ENCODE measurements around the gene ZNF407.

The ZNF407 gene

DNA sequence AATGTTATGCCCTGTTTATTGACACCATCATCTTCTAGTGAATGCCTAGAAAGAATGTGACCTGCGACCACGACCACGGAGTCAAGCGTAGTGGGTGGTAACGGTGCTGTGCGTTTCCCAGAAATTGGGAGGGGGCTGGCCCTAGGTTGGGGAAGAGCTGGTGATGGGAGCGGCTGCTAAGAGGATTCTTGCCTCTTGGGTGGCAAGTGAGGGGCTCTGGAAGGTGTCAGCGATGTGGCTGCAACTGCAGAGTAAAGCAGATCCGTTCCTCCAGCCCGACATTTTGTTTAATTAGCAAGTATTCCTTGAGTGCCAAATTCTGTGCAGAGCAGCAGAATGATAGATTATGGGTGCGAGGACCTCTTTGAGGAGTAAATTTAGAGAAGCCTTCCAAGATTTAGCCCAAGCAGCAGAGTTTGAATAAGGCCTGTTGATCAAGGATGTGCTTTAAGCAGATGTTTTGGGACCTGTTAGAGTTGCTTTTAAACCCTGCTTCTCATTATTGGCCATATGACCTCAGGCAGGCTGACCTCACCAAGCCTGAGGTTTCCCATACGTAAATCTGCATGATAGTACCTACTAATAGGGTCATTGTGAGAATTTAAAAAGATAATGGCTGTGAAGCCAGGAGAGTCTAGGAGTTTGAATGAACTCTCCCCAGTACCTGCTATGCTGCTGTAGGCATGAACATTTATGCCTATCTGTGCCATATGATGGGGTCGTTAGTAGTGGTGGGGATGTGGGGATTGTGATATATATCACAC lies 323.6 kb downstream of the ZNF407 start:
- TF ChIP-seq, protein P1, sequence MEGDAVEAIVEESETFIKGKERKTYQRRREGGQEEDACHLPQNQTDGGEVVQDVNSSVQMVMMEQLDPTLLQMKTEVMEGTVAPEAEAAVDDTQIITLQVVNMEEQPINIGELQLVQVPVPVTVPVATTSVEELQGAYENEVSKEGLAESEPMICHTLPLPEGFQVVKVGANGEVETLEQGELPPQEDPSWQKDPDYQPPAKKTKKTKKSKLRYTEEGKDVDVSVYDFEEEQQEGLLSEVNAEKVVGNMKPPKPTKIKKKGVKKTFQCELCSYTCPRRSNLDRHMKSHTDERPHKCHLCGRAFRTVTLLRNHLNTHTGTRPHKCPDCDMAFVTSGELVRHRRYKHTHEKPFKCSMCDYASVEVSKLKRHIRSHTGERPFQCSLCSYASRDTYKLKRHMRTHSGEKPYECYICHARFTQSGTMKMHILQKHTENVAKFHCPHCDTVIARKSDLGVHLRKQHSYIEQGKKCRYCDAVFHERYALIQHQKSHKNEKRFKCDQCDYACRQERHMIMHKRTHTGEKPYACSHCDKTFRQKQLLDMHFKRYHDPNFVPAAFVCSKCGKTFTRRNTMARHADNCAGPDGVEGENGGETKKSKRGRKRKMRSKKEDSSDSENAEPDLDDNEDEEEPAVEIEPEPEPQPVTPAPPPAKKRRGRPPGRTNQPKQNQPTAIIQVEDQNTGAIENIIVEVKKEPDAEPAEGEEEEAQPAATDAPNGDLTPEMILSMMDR (IDR thresholded peaks at IDR 0.05; ENCODE audit: low read depth, low read length) = no peak

DNA sequence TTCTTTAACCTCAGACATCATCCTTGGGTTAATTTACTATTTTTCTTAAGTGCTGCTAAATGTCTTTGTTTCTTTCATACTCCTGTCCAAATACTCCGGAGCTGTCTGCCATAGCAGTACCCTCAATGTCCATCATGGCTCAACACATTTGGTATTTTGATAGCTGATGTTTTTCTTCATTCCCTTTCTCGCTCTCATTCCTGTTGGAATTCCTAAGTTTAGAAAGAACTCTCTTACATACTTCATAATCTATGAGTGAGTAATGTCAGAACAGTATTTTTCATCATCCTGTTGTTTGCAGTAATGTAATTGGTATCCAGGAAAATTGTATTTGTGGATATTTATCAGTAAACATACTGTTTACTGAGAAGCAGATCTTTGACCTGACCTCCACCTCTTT lies 328.4 kb downstream of the ZNF407 start:
- H3K36me3 ChIP-seq = no peaks in the 10 kb centered on the region
- TF ChIP-seq, protein P1 (IDR thresholded peaks at IDR 0.05; ENCODE audit: low read depth, low read length) = no peak

More for the DNA sequence above, 323.6 kb downstream of the ZNF407 start:
- H3K36me3 ChIP-seq = no peaks in the 10 kb centered on the region
- no peak for DNase-seq
- no peaks in the 10 kb centered on the region for H3K9me3 ChIP-seq
- H3K27me3 ChIP-seq = no peaks in the 10 kb centered on the region
- H3K4me1 ChIP-seq = no peaks in the 10 kb centered on the region
- H3K4me3 ChIP-seq (ENCODE audit: low read depth, low read length) = no peak overlapping the region

DNA sequence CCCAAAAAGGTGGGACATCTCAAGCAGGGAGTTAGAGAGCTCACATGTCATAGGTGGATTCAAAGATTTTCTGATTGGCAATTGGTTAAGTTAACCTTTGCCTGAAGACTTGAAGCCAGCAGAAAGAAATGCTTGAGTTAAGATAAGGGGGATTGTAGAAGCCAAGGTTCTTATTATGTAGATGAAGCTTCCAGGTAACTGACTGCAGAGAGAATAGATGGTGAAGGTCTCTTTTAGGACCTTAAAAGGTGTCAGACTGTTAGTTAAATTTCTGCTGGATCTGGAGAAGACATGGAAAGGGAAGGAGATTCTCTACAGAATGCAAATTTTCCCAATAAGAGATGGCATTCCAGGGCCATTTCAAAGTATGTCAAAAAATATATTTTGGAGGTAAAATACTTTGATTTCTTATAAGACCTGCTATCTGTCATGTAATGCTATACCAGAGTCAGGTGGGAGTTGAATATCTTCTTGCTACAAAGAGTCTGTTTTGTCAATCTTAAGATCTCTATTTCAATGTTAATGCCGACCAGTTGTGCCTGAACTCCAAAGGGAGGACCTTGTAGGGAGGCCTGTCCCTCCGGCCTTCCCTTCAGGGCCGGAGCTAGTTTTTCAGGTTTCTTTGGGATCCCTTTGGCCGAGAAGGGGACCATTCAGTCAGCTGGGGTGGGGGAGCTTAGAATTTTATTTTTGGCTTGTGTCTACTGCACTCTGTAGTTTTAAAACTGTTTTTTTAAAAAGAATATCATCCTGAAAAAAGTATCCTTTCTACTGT lies 330.7 kb downstream of the ZNF407 start:
- Histone ChIP-seq H3K27me3 (no peaks in the 10 kb centered on the region), H3K4me3 (ENCODE audit: low read depth, low read length) (no peak overlapping the region), H3K36me3 (no peaks in the 10 kb centered on the region), H3K4me1 (no peaks in the 10 kb centered on the region), H3K9me3 (no peaks in the 10 kb centered on the region)
- TF ChIP-seq, protein P1 (IDR thresholded peaks at IDR 0.05; ENCODE audit: low read depth, low read length) = no peak
- DNase-seq = no peak

More for the DNA sequence above, 328.4 kb downstream of the ZNF407 start:
- H3K4me1 ChIP-seq = no peaks in the 10 kb centered on the region
- H3K27me3 ChIP-seq = no peaks in the 10 kb centered on the region
- no peaks in the 10 kb centered on the region for H3K9me3 ChIP-seq
- DNase-seq = no peak
- H3K4me3 ChIP-seq (ENCODE audit: low read depth, low read length) = no peak overlapping the region

DNA sequence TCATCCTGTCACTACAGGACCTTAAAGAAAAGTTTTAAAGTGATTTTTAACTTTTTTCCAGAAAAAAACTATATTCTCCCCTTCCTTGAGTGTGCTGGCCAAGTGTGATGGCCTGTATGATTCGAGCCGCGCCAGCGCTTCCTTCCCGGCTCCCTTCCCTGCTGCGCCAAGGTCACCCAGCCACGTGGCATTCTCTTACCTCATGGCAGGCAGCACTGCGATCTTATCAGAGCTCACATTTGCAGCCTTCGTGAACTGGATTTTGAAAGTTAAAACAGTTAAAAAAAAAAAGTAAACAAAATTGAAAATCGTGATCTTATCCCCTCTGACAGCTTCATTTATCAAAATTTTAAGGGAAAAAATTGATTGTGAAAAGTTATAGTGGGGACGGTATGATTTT lies 331.4 kb downstream of the ZNF407 start:
- Histone ChIP-seq H3K9me3 (no peaks in the 10 kb centered on the region), H3K4me1 (no peaks in the 10 kb centered on the region), H3K27me3 (no peaks in the 10 kb centered on the region), H3K4me3 (ENCODE audit: low read depth, low read length) (no peak overlapping the region), H3K36me3 (no peaks in the 10 kb centered on the region)
- peak; percentile 39 for DNase-seq
- TF ChIP-seq, protein P1 (IDR thresholded peaks at IDR 0.05; ENCODE audit: low read depth, low read length) = no peak

DNA sequence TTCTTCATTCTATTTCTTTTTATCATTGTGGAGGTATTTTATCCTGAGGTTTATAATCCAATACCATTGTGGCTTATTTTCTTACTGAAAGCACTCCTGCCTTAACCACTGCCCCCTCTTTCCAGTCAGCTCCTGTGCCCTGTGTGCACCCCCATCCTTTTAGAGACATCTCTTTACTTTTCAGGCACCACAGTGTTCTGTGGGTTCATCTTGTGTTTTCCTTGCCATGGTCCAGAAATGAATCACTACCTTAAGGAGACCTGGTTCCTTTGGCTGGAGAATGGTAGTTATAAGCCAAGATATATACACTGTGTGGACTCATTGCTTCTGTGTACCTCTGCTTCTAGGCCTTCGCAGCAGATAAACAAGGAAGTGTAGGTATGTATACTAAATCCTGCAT lies 332.9 kb downstream of the ZNF407 start:
- no peaks in the 10 kb centered on the region for H3K9me3 ChIP-seq
- no peaks in the 10 kb centered on the region for H3K27me3 ChIP-seq
- no peaks in the 10 kb centered on the region for H3K36me3 ChIP-seq
- DNase-seq = no peak
- no peak overlapping the region for H3K4me3 ChIP-seq (ENCODE audit: low read depth, low read length)
- H3K4me1 ChIP-seq = no peaks in the 10 kb centered on the region
- TF ChIP-seq, protein P1 (IDR thresholded peaks at IDR 0.05; ENCODE audit: low read depth, low read length) = no peak

DNA sequence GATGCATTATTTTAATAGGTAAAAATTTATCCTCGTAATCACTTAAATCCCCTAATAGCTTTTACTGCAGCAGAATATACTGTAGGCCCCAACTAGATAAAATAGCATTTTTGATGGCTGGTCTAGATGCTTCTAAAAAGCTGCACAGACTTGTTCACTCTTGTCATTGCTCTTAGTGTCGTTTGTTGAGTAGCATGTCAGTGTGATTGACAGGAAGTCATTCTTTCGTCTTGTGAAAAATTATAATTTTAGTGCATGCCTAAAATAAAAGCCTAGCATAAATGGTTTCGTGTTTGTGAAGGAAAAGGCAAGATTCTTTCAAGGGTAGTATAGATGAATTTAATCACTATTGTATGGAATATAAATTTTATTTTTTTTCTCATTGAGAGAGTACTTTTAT lies 336.3 kb downstream of the ZNF407 start:
- Histone ChIP-seq H3K9me3 (no peaks in the 10 kb centered on the region), H3K36me3 (no peaks in the 10 kb centered on the region), H3K4me3 (ENCODE audit: low read depth, low read length) (no peak overlapping the region), H3K27me3 (no peaks in the 10 kb centered on the region), H3K4me1 (no peaks in the 10 kb centered on the region)
- no peak for DNase-seq
- TF ChIP-seq, protein P1 (IDR thresholded peaks at IDR 0.05; ENCODE audit: low read depth, low read length) = no peak

Data from BE2C (cell line).